Ammon's horn (tissue), 1 donor: ENCODE measurements around the gene TMEM72.
A peak's percentile ranks its signal among the peaks of the same experiment; 100 is the strongest.

ENCODE experiments used
- DNase-seq: peaks from one replicate; pipeline ENCODE4 v3.0.0-alpha.2; 2016; ENCODE audit warnings: low spot score

Gene TMEM72

DNA sequence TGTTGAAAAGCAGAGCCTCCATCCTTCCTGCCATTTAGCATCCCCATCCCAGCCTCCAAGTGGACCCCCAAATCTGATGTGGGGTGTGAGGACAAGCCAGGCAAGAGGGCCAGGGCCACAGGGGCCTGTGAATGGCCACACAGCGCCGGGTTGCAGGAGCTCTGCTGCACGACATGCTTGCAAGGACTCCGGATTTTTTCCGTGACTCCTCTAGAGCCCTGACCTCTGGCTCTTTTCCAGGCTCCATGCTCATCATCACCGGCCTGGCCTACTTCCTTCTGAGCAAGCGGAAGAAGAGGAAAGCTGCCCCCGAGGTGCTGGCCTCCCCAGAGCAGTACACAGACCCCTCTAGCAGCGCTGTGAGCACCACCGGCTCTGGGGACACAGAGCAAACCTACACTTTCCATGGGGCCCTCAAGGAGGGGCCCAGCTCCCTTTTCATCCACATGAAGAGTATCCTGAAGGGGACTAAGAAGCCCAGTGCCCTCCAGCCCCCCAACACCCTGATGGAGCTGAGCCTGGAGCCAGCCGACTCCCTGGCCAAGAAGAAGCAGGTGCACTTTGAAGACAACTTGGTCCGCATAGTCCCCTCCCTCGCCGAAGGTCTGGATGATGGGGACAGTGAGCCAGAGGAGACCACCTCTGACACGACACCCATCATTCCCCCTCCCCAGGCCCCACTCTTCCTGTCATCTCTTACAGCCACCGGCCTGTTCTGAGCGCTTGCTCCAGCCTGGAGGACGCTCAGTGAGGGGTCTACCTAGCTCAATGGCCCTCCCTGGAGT lies 23.5 kb downstream of the TMEM72 start:
- no peak for DNase-seq

DNA sequence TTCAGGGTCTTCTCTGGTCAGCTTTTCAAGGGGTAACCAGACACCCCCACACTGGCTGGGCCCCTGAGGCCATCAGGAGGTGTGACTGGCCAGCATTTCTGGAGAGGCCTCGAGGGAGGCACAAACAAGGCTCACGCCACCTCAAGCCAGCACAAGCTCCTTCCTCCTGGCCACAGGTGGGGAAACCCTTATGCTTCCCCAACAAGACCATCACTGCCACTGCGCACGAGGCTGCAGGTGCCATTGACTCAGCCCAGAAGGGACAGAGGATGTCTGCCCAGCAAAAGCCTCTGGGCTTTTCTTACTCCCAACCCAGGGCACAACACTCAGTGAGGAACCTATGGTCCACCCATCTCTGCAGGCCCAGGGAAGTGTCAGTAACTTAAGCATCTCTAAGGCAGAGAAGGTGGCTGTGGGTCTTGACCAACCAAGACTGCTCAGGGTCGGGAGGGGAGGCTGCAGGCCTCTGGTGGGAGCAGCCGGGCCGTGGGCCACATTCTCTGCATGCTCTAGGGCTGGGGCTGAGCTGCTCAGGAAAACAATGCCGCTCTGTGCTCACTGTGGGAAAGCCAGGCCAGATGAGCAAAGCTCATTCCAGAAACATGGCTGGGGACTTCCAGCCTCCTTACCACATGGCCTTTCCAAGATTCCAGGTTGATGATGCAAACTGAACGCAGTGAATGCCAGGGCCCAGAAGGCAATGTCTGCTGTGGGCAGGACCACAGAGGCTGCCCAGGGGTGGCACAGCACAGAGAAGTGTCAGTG lies 24.2 kb downstream of the TMEM72 start:
- DNase-seq = peak; percentile 91

DNA sequence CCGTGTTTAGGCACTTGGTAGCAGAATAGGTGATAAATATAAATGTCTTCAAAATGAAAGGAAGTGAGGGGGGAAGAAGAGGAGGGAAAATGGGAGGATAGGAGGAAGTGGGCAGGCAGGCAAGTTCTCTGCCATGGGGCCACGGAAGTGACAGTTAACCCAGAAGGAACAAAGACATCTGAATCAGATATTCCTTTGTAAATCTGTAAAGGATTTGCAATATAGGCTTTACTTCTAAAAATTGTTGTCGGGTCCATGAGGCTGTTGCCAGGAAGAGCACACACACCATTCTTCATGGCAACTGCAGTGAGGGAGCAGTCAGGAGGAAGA lies 24.8 kb downstream of the TMEM72 start:
- no peak for DNase-seq

DNA sequence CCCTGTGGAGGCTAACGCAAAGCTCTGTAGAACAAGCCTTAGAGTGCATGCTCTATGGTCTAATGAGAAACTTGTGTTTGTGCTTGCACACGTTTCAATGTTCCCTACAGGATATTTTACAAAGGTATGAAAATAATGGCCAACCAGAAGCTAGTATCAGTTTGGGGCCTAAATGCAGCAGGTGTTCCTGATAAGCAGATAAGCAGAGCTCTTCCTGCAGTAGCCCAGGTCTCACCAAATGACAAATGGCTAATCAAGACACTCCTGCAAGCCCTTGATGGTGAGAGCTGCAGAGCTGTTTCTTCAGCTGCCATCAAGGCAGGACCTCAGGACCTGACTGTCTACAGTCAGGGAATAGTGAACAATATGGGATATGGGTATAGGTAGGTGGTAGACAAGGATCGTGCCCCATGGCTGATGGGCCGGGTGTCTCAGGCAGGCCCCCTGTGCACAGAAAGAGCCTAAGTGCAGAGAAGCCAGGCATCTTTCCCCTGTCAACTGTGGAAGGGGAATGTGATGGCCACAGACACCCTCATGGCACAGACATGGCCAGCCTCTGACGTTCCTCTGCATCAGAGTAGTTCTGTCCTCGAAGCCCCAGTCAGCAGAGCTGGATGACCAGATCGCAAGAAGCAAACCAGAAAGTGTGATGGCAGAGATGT lies 25.3 kb downstream of the TMEM72 start:
- no peak for DNase-seq

DNA sequence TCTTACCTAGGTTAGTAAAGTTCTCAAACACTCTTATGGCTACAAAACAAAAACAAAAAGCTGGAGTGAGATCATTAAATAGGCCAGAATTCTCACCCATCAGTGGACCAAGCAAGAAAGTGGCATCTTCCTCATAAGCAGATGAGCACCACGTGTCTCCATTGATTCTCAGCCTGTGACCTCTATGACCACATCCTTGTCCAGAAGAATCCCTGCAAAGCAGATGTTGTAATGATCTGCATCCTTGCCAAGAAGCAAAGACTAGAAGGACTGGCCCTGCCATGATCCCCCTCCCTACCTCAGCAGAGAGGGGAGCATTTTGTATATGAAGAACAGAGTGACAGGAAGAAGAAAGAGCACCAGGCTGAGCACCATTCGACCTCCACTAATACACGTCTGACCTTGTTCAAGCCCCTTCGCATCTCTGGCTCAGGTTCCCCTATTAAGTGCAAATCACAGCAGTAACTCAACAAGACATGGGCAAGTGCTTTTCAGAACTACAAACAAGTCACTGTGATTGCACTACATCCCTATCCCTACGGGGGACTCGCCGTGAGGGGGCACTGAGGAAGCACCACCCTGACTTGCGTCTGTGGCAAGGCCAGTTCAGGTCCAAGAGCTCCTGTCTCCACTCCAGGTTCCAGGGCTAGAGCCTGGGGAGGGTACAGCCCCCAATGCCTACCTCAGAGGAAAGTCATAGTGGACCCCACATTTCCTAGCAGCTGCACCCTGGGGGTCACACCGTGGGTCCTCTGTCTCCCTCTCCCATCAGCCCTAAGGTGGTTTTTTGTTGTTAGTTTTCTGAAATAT lies 26.3 kb downstream of the TMEM72 start:
- peak; percentile 63 for DNase-seq

DNA sequence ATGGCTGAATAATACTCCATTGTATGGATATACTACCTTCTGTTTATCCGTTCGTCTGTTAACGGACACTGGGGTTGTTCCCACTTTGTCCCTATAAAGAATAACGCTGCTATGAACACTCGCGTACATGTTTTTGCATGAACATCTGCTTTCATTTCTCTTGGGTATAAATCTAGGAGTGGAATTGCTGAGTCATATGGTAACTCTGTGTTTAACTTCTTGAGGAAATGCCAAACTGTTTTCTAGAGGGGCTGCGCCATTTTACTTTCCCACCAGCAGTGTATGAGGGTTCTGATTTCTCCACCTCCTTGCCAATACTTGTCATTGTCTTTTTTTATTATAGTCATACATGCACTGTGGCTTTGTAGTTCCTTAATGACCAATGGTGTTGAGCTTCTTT lies 27.8 kb downstream of the TMEM72 start:
- no peak for DNase-seq

DNA sequence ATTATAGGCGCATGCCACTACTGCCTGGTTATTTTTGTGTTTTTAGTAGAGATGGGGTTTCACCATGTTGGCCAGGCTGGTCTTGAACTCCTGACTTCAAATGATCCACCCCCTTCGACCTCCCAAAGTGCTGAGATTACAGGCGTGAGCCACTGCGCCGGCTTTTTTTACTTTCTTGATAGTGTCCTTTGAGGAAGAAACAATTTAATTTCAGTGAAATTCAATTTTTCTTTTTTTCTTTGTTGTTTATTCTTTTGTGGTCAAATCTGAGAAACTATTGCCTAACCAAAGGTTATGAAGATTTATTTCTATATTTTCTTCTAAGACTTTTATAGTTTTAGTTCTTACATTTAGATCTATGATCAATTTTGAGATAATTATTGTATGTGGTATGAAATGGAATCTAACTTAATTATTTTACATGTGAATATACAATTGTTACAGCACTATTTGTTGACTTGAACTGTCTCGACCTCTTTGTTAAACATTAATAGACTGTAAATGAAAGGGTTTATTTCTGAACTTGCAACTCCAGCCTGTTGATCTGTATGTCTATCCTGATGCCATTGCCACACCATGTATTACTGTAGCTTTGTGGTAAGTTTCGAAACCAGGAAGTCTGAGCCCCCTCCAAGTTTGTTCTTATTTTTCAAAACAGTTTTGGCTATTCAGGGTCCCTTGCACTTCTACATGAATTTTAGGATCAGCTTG lies 28.7 kb downstream of the TMEM72 start:
- no peak for DNase-seq

DNA sequence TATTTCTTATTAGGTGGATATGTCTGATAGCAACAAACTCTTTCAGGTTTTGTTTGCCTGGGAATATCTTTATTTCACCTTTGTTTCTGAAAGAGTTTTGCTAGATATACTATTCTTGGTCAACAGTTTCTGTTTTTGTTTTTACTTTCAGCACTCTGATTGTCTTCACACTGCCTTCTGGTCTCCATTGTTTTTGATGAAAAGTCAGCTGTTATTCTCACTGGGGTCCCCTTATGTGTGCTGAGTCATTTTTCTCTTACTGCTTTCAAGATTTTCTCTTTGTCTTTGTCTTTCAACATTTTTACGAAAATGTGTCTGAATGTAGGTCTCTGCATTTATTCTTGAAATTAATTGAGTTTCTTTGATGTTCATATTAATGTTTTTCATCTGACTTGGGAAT lies 33.2 kb downstream of the TMEM72 start:
- no peak for DNase-seq

DNA sequence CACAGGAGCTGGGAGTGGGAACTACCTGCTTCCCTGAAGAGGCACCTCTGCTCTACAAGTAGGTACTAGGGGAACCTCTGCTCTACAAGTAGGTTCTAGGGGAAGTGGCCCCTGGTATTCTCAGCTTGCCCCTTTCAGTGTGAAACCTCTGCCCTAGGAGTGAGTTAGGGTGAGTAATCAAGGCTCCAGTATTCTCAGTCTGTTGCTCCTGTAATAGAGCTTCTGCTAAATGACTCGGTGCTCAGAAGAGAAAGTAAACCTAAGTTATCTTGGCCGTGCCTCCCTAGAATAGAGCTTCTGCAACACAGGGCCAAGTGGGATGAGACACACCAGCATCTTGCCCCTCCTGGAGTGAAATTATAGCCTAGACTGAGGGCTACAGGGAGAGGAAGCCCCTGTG lies 35.1 kb downstream of the TMEM72 start:
- no peak for DNase-seq

DNA sequence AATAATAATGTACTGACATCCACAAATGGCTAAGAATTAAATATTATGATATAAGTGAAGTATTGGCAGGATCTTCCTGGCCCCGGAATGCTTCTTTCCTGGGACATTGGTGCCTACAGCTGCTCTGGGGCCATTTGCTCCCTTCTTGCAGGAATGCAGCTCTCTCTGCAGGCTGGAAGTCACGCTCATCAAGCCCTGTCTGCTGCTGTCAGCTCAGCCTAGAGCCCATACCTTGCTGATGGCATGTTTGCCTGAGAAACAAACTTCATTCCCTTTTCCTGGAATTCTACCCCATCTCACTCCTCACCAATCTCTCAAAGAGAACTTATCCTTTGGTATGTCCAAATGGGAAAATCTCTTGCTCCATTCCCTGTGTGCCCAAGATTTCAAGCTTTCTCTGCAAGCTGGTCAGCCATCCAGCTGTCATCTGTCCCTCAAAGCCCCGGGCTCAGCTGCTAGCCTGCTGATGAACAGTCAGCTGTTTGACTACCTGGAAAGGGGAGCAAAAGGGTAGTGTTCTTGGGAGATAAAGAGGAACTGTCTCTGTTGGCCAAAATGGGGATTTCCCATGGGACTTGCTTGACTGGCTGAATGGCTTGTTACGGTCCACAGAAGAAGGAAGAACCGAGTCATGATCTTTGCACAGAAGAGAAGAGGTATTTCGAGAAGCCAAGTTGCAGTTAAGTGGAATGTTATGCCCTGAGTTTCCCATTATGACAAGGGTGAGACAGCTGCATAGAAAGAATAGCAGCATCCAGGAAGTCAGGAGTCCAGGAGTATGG lies 36.4 kb downstream of the TMEM72 start:
- no peak for DNase-seq

DNA sequence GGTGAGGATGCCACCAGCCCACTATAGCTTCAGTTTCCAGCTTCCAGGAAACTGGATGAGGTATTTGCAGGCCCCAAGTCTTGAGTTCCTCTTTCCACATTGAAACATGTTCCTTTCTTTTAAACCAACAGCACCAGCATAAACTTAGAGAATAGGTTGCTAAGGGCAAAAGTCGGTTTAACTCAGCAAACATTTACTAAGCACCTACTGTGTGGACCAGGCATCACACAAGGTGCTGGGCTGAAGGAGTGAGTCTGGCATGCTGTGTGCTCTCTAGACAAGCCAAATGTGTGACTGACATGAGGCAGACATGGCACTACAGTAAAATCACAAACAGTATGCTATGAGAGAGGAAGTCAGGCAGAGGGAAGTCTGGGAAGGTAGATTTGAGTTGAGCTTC lies 37.5 kb downstream of the TMEM72 start:
- peak; percentile 4 for DNase-seq

DNA sequence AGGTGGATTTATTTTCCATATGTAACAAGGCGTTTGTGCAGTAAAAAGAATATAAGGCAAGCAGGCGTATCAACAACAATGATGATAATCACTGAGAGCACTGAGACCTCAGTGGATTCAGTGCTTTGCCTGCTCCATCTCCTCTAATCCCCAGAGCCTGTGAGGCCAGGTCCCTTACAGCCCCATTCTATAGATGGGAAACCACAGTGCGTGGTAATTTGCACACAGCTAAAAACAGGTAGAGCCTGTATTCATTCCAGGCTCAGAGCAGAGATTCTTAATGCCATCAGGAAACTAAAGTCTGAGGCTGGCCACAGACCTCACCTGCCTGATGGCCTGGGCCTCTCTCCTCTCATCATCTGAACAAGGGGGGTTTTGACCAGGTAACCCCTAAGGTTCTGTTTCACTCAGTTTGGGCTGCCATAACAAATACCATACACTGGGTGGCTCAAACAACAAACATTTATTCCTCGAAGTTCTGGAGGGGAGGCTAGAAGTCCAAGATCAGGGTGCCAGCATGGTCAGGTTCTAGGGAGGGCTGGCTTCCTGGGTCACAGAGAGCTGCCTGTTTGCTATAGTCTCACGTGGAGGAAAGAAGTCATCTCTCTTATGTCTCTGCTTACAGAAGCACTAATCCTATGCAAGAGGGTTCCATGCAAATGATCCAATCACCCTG lies 38.1 kb downstream of the TMEM72 start:
- no peak for DNase-seq

DNA sequence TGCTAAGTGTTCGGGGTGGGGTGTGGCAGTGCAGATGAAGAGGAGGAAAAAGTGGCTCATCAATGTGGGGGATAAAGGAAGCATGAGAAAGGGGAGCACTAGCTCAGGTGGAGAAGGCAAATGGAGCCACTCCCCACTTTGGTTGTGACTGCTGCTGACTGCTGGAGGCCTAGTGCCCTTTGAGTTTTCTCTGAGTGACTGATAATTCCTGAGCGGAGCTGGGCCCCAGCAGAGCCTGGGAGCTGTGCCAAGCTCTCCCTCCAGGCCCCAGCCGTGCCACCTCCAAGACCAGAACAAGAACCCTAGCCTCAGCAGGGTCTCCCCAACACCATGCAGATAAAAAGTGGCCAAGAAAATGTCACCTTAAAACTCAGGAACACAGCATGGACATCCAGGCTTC lies 38.8 kb downstream of the TMEM72 start:
- DNase-seq = peak; percentile 2

DNA sequence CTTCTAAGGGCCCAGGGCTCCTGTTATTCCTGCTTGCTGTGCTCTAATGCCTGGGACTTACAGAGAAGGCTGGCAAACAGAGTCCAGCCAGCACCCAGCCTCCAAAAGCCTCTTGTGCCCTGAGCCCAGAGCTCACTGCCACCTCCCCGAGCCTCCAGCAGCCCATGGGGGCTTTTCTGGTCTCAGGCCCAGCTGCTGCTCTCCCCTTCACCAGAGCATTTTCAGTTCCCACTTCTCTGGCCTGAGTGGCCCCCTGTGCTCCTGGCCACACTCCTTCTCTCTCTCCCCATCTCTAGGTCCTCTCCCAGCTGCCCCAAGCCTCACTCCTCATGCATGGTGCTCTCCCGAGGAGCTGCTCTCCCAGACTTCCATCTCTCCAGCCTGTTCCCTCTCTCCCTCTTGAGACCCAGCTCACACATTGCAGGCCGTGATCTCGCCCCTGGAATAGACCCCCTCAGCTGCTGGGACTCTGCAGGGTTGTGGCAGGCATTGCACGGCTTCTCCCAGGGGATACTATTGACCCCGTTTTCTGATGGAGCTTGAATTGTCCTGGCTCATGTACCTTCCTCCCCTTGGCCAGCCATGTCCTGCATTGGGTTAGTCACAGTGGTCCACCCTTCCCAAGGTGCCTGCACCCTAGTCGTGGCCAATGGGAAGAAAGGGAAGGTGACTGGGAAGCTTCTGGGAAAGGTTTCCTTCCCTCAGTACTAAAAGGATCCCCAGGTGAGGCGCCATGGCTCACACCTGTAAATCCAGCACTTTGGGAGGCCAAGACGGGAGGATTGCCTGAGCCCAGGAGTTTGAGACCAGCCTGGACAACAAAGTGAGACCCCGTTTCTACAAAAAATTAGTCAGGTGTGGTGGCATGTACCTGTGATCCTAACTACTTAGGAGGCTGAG lies 39.4 kb downstream of the TMEM72 start:
- peak; percentile 9 for DNase-seq

DNA sequence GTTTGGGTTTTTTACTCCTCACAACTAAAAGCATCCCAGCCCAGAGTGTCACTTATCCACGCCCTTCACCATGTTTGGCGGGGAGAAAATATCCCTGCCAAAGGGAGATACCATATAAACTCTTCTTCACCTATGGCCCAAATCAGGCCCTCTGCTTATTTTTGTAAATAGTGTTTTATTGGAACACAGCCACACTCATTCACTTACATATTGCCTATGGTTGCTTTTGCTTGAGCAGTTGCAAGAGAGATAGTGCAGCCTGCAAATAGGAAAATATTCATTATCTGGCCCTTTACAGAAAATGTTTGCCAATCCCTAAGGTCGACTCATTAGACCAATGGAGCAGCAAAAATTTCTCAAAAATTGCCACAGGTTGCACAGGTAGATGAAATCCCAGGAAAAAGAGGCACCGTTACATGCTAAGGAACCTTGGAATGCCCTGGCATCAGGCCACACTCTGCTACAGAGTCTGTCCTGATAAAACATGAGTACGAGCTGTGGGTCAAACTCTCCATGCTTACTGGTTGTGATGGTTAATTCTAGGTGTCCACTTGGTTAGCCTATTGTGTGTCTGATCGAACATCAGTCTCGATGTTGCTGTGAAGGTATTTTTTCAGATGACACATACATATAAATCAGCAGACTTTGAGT lies 40.6 kb downstream of the TMEM72 start:
- DNase-seq = no peak

DNA sequence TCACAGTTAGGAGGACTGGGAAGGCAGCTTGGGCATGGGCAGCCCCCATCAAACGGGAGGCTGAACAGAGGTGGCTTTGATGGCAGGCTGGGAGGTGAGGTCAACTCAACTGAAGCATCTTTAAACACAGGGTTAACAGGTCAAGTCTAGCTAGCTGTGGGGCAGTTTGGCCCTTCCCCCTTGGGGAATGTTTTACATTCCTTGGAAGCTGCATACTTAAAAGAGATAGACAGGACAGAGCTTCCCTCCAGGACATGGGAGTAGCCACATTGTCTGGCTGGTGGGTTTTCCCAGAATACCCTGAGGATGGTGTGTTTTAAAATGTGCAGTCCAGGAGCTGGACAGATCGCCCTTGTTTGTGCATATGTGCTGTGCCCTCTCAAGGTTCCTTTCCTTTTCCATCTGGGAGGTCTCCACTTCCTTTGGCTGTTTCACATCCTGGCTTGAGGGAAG lies 41.7 kb downstream of the TMEM72 start:
- no peak for DNase-seq

DNA sequence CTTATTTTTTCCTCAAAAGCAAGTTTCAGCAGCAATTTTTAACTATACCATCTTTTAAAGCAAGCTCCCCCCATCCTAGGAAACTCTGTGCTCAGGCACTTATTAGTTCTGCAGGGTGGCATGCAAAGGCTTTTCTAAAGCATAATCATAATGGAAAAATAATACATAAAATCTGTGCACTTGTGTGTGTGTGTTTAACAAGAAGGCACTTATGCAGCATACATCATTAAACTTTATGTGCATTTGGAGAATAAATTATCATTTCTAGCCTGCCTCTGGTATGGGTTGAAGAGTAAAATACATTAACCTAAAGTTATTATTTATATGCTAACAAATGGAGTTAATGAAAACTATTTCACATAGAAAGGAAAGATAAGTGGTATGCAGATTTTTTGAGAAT lies 42.9 kb downstream of the TMEM72 start:
- no peak for DNase-seq

DNA sequence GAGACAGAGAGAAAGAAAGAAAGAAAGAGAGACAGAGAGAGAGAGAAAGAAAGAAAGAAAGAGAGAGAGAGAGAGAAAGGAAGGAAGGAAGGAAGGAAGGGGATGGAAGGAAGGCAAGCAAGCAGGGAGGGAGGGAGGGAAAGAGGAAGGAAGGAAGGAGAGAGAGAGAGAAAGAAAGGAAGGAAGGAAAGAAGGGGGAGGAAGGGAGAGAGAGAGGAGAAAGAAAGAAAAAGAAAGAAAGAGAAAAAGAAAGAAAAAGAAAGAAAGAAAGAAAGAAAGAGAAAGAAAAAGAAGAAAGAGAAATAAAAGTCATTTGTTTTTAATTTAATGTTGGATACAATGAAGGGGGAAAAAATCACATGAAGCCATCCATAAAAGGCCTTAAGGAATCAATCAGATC lies 43.8 kb downstream of the TMEM72 start:
- no peak for DNase-seq
